SIG-M5 (cell line): ENCODE measurements around the gene FMN1.

Experiments used
- DNase-seq: peaks from one replicate; lab custom pipeline; 2025; lab: John Stamatoyannopoulos, UW

FMN1 gene

DNA sequence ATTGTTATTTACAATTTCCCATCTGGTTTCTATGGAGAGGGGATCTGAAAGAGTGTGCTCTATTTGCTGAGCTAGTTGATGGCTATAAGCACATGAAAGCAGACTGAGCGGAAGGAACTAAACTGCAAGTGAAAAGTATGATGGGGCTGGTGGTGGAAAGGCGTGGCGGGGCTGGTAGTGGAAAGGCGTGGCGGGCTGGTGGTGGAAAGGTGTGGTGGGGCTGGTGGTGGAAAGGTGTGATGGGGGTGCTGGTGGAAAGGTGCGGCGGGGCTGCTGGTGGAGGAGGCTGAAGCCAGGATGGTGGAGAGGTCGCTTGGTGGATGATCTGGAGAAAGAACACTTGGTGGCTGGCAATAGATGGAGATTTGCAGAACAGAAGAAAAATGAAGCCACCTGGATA is 136.7 kb downstream of the FMN1 start:
- DNase-seq = no peak

DNA sequence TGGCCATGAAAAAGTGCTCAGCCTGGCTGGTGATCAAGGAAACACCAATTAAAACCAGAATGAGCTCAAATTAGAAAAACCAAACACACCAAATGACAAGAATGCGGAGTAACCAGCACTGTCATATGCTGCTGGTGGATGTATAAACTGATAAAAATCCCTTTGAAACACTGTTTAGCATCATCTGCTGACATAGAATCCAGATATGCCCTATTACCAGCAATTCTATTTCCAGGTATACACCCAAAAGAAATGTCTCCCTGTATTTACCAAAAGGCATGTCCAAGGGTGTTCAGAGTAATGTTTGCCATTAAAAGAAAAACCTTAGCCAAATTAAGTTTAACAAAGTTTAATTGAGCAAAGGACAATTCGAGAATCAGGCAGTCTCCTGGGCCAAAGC is 138.6 kb downstream of the FMN1 start:
- no peak for DNase-seq

DNA sequence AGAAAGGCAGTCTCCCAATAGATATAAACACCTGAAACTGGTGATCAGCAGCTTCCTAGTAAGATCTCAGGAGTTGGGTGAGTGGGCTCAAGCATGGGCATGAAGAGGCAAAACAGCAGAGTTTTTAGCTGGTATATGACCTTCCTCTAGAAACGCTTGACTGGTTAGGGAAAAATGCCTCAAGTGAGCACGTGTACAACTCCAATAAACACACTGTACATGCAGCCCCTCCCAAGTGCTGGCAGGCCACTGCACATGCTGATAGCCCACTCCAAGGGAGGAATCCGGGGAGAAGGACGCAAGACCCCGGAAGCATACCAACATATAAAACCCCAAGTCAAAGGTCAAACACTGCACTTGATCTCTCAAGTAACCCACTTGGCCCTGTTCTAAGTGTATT is 143.0 kb downstream of the FMN1 start:
- no peak for DNase-seq

DNA sequence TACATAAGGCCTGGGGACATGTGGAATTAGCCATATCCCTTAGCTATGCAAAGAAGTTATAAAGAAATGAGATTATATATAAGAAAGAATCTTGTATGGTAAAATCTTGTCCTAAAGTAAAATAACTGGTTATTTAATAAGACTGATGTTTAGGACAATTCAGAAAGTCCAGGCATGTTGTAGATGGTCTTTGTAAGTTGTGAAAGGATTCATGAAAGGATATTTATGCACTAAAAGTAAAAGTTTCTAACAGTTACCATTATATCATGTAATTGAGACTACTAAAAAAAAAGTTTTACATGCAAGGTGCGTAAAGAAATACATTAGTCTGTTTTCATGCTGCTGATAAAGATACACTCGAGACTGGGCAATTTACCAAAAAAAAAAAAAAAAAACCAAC is 146.3 kb downstream of the FMN1 start:
- DNase-seq = no peak

DNA sequence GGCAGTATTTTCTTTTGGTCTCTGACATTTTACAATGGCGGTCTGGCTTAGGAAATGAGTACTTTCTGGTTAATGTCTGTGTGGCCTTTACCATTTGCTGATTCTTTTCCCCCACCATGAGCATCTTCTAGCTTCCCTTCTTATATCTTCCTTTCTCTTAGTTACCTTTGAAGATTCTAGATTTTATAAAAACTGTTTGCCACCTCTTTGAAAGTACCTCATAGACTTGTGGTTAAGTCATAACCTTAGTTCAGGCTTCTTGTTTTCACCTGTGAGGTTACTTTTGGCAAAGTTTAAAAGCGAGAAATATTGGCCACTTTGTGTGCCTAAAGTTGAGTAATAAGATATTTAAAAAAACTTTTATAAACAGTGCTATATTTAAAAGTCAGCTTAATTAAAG is 147.4 kb downstream of the FMN1 start:
- no peak for DNase-seq

DNA sequence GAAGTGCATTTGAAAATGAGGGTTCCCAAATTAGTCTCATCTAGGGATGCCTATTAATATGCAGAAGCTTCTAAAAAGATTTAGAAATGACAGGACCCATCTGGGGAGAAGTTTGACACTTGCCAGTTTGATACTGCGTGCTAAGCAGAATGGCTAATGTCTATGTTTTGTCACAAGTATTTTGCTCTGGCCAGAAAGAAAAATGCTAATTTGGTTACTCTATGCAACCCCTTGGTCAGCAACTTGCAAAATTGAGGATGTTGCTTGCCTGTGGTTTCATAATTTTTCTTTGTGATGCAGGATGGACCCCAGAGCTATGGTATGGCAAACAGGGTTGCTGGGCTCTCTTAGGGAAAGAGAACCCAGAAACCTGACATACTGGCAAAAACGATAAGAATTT is 148.2 kb downstream of the FMN1 start:
- DNase-seq = no peak

DNA sequence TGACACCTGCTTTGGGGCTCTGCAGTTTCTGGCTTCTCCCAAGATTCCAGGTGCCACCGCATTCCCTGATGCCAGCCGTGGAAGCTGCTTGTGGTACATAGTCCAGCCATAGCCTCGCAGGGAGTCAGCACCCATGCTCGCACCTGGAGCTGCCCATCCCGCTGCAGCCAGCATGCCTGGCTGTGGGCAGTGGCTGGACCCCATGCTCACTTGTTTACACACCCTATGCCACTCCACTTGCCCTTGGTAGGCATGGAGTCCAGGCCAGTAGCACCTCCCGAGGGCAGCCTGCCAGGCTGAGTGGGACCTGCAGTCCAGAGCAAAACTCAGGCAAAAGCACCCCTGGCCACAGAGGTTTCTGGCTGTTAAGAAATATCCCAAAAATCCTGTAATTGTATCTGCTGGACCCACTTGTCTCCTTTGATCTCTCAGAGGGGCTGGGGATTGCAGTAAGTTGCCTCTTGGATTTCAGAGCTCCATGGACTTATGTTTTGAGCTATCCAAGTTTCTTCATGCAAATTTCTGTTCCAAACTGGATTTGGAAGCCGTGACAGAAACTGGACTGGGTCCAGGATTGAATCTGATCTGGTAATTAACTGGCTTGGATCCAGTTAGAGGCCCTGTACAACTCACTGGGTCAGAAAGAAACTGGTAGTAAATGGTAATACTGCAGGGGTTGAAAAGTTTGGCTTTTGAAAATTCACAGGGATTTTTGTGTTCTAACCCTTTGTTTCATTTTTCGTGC is 149.3 kb downstream of the FMN1 start:
- no peak for DNase-seq

DNA sequence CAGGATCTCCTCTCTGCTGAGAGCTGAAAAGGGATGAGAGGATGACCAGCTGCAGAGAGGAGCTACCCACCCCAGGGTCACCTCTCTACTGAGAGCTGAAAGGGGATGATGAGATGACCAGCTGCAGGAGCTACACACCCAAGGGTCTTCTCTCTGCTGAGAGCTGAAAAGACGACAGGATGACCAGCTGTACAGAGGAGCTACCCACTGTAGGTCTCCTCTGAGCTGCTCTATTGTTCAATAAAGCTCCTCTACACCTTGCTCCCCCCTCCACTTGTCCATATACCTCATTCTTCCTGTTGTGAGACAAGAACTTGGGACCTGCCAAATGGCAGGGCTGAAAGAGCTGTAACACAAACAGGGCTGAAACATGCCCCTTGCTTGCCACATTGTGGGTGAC is 149.9 kb downstream of the FMN1 start:
- no peak for DNase-seq

DNA sequence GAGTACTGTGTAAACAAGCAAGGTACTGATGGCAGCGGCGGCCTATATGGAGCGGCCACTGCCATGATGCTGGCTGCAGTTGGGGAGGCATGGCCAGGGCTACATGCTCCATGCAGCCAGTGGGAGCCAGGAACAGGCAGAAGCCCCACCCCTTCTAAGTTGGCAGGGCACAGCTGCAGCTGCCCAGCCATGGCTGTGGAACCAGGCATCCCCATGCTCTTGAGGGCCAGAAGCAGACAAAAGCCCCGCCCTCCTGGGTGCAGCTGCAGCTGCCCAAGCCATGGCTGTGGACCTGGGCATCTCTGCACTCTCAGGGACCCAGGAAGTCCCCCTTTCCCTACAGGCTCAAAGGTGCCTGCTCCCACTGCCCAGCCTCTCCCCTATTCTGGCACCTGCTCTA is 150.9 kb downstream of the FMN1 start:
- no peak for DNase-seq

DNA sequence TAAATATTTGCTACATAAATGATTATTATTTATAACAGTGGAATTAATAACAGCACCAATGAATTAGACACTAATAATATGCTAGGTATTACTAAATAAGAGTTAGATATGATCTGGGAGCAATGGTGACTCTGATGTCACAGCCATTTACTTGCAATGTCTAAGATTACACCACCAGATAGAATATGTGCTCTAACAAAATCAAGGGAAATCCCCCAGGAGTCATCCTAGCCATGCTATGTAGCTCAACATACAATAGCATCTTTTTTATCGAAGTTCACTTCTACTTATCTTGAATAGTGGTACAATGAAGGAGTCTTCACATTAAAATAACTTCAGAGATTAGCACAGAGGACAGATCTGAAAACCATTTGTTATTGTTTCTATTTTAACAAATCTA is 154.0 kb downstream of the FMN1 start:
- no peak for DNase-seq

DNA sequence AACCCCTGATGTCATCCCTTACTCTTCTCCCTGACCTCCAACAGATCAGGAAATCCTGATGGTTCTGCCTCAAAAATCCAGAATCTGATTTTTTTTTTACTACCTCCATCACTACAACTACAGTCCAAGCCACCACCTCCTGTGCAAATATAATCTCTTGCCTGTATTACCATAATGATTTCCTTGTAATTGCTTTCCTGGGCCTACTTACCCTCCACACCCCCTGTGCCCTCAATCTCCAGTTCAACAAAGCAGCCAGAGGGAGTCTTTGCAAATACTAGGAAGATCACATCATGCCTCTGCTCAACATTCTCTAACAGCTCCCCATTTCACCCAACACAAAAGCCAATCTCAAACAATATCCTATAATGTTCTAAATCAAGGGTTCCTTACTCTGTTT is 159.9 kb downstream of the FMN1 start:
- no peak for DNase-seq

DNA sequence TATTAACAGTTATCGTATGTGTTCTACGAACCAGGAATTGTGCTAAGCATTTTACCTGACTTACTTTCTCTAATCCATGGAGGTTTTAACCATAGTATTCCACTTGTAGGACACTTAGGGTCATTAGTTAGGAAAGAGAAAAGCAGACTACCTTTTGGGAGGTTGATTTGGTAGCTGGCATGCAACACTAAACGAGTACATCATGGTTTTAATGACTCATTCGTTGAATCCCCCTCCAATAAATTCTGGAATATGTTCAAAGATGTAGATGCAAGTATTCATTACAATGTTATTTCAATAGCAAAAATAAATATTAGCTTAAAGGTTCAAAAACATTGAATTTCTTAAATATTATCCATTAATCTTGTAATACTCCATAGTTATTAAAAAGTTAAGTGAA is 162.5 kb downstream of the FMN1 start:
- DNase-seq = no peak

DNA sequence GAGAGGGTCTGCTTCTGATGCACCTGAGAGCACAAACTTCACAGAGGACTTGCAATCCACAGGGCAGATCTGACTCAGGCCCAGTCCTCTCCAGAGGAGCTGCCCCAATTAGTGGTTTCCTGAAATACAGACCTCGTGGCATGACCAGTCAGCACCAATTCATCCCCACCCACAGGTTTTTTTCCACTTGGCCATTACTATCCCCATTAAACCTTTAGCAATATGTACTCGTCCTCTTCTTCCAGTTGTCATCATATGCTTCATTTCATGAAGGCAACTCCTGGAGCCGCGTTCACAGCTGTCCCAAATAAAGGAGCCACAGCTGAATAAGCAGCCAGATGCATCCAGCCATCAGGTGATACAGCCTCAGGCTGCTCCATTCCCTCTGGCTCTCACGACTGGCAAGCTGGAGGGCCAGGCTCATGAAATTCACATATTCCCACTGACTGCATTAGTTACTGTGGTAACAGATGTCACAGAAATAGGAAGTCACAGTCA is 163.1 kb downstream of the FMN1 start:
- no peak for DNase-seq

DNA sequence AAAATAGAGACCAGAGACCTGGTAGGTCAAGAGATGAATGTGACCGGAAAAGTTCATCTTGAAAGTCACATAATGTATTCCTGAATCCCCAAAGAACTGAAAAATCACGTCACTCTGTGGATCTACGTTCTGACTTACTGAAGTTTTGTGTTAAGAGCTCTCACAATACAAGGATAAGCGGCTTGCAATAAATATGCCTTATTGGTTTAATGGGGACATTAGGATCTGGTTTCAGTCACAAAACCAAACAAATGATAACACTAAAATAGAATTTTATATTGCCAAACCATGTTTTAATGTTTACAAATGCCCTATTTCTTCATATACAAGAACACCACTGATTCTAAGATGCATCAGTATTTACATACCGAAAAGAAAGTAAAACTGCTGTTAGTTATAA is 164.2 kb downstream of the FMN1 start:
- DNase-seq = no peak

DNA sequence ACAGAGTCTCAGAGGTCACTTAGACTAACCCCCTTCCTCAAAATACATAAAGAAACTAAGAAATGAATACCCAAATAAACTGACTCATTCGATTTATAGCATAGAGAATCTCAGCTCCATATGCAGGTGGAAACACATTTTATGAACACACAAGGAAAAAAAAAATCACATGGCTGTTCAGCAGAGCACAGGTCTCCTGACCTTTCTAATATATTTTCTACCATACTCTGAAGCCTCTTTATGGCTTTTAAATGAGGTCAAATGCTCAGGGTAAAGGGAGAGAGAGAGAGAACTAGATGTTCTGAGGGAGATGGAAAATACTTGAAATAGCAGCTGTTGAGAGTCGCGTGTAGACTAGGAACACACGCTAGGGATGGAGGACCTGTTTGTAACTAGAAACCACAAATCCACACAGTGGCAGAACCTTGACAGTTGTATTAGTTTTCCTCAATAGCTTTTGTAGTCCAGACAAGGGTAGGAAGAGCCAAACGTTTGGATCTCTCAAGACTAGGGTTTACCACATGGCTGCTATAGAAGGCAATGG is 165.3 kb downstream of the FMN1 start:
- DNase-seq = no peak

DNA sequence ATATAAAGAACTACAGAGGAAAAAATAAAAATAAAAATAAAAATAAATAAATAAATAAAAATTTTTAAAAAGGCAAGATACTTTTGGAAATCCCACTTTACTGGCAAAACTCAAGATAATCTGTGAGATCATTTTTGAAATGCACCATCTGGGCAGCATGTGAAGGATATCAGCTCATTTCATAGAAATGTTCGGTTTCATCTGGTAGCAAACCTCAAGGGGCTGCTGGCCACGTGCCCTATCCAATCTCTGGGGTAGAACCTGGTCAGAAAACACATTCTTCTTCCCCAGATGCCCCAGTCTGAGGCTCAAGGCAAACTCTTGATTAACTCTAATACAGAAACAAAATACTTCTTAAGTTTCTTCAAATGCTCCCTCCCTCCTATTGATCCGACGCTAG is 166.0 kb downstream of the FMN1 start:
- no peak for DNase-seq

DNA sequence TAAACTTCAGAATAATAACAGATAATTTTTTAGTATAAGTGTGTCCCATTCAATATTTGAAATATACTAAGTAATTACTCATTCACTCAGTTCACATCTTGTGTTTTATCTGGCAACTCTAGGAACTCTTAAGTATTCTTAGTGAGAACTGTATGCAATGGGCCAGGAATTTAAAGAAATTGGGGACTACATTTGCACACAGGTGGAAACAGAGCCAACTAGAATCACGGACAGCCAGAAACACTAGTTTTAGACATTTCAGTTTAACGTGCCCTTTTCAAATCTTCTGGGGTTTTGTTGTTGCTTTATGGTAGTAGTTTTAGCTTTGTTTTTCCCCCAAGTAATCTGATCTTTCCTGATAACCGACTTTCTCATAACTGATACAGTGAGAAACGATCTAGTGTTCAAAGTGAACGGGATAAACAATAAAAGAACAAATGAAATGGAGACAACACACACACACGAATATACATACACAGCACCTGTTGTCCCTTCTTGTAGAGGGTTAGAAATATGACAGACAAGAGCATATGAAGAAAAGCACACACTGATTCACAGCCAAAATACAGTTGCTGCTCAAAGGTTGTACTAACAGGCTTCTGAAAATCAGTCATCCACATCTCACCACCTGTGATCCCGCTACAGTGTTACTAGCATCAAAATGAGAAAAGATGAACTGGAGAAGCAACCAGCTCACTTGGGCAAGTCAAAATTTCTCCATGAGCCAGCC is 167.0 kb downstream of the FMN1 start:
- DNase-seq = no peak

DNA sequence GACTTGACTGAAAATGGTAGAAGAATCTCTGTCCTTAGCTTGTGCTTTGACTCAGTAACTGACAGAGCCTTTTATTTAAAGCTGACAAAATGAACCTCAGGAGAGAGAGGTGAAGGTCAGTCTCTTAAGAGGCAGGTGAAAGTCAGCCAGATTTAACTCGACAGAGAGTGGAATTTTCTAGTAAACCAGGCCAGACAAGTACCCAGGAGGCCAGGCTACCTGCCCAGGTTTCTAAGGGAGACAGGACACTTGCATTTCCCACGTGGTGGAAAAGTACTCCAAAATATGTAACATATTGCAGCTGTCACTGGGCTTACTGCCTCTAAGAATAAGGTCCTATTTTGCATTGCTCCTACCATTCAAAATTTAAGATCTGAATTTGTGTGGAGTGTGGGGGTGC is 167.9 kb downstream of the FMN1 start:
- no peak for DNase-seq

DNA sequence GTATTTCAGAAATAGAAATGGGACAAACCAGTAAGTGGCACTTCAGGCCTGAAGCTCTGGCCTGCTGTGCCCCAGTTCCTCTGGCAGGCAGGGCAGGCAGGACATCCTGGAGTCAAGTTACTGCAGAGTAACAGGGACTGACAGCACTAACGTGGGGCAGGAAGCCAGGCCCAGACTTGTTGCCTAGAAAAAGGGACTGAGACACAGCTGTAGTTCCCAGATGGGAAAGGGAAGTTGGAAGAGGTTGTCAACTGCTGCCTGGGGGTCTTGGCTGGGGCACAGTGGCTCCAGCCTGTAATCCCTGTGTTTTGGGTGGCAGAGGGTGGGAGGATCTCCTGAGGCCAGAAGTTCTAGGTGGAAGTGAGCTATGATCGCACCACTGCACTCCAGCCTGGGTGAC is 171.9 kb downstream of the FMN1 start:
- DNase-seq = no peak

DNA sequence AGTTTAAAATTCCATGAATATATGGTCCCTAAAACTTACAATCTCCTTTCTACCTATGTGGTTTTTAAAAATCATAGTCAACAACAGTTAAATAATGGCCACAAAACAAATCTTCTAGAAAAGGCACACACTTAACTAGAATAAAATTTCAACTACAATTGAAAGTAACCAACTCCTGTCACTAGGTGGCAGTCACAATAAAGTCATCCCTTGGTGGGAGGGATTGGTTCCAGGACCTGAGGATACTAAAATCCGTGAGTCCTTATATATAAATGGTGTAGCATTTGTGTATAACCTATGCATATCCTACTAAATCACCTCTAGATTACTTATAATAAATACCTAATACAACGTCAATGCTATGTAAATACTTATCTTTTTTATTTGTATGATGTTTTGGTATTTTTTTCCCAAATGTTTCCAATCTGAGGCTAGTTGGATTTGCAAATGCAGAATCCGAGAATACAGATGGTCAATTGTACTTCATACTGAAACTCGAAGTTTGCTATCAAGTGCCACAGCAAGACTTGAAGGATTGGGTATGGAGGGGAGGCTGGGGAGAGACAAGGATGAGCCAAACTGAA is 172.6 kb downstream of the FMN1 start:
- no peak for DNase-seq

DNA sequence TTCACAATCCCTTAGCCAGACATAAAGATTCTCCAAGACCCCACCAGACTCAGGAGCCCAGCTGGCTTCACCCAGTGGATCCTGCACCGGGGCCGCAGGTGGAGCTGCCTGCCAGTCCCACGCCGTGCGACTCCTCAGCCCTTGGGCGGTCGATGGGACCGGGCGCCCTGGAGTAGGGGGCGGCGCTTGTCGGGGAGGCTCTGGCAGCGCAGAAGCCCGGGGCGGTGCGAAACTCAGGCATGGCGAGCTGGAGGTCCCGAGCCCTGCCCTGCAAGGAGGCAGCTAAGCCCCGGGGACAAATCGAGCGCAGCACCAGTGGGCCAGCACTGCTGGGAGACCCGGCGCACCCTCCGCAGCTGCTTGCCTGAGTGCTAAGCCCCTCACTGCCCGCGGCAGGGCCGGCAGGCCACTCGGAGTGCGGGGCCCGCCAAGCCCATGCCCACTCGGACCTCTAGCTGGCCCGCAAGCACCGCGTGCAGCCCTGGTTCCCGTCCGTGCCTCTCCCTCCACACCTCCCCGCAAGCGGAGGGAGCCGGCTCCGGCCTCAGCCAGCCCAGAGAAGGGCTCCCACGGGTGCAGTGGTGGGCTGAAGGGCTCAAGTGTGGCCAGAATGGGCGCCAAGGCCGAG is 175.0 kb downstream of the FMN1 start:
- no peak for DNase-seq

DNA sequence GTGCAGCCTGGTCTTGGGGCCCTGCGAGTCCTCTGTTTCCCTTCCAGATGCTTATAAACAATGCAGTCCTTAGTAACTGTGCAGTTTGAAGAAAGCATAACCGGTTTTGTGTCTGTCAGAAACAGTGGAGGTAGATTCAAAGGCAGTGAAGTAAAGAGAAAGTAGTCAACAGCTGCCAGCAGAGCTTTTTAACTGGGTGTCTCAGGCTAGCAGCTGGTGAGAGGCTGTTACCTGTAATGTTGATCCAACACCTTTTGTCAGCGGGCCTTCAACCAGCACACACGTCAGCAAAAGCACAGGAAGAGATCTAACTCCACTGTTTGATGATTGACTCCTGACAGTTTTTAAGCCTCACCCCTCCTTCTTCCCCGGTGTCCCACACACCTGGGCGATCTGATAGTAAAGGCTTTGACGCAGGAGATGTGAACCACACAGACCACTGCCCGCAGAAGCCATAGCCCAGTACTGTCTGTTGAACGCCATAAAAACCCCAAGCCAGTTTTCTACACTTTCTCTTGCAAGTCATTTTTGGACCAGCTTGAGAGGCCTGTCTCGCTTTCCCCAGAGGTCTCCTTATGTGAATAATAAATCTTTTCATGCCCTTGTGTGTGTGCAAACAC is 178.0 kb downstream of the FMN1 start:
- DNase-seq = no peak
